ENCODE data around the gene DCC.

Gene DCC

DNA sequence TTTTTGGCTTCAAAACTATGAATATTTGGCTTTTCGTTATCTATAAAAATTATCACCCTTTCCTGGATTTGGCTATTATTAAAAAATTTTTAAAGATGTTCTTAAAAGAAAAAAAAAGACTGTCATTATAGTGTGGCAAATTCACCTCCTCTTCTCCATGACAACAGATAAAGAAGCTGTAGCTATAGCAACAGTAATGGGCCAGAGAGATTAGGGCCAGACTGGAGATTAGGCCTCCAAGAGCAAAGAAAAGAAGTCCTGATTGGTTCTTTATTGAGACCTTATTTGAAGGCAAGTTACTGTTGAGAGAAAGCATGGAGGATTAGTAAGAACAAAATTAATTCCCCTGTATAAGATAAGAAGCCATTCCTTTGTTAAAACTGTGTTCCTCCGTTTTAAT is 812.5 kb downstream of the DCC start:
- no peak for TF ChIP-seq EZH2phosphoT487 (IDR thresholded peaks at IDR 0.05; ENCODE audit: low read length)
- TF ChIP-seq, protein P1, sequence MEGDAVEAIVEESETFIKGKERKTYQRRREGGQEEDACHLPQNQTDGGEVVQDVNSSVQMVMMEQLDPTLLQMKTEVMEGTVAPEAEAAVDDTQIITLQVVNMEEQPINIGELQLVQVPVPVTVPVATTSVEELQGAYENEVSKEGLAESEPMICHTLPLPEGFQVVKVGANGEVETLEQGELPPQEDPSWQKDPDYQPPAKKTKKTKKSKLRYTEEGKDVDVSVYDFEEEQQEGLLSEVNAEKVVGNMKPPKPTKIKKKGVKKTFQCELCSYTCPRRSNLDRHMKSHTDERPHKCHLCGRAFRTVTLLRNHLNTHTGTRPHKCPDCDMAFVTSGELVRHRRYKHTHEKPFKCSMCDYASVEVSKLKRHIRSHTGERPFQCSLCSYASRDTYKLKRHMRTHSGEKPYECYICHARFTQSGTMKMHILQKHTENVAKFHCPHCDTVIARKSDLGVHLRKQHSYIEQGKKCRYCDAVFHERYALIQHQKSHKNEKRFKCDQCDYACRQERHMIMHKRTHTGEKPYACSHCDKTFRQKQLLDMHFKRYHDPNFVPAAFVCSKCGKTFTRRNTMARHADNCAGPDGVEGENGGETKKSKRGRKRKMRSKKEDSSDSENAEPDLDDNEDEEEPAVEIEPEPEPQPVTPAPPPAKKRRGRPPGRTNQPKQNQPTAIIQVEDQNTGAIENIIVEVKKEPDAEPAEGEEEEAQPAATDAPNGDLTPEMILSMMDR (IDR thresholded peaks at IDR 0.05; ENCODE audit: low read length) = no peak
- no peak for TF ChIP-seq EZH2 (optimal IDR thresholded peaks at IDR 0.05; ENCODE audit: low read depth, low read length)
- Histone ChIP-seq H3K27me3 (replicated peaks; ENCODE audit: insufficient read depth, low read length) (no peaks in the 10 kb centered on the region), H3K27ac (ENCODE audit: low read length) (no peak overlapping the region), H3K4me2 (ENCODE audit: low read depth, low read length) (no peak overlapping the region), H3K9me3 (replicated peaks; ENCODE audit: insufficient read depth, low read length) (no peaks in the 10 kb centered on the region), H3K79me2 (ENCODE audit: low read length) (no peaks in the 10 kb centered on the region), H3K4me1 (ENCODE audit: low read length) (no peaks in the 10 kb centered on the region), H2AFZ (ENCODE audit: low read length) (no peak overlapping the region), H3K36me3 (replicated peaks; ENCODE audit: insufficient read depth, low read length) (no peaks in the 10 kb centered on the region), H3K4me3 (ENCODE audit: low read length) (no peak overlapping the region), H4K20me1 (ENCODE audit: insufficient read depth, low read length) (no peaks in the 10 kb centered on the region), H3K9me2 (replicated peaks; ENCODE audit: insufficient read depth, low read length) (no peaks in the 10 kb centered on the region), H3K9ac (ENCODE audit: low read length) (no peak overlapping the region), H3F3A (ENCODE audit: insufficient read depth, low read length) (no peaks in the 10 kb centered on the region)
- no peak for DNase-seq

DNA sequence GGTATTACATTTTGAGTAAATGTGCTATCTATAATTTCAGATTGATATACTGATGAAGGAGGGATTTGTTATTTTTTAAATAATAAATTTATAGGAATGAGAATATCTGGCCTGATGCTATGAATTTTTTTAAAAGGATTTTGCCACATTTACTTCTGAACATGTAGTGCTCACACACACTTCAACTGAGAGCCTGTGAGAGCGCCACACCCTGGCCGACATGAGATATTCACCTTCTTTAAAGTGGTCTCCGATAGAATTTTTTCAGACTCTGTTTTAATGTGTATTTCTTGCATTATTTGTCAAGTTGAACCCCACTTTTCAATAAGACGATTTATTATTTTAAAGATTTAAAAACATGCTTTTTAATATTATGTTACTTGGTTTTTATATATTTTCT is 813.3 kb downstream of the DCC start:
- no peaks in the 10 kb centered on the region for H3K79me2 ChIP-seq (ENCODE audit: low read length)
- no peak overlapping the region for H3K27ac ChIP-seq (ENCODE audit: low read length)
- H2AFZ ChIP-seq (ENCODE audit: low read length) = no peak overlapping the region
- no peaks in the 10 kb centered on the region for H3K36me3 ChIP-seq (replicated peaks; ENCODE audit: insufficient read depth, low read length)
- no peaks in the 10 kb centered on the region for H3K9me3 ChIP-seq (replicated peaks; ENCODE audit: insufficient read depth, low read length)
- no peaks in the 10 kb centered on the region for H4K20me1 ChIP-seq (ENCODE audit: insufficient read depth, low read length)
- H3K4me3 ChIP-seq (ENCODE audit: low read length) = no peak overlapping the region
- no peaks in the 10 kb centered on the region for H3F3A ChIP-seq (ENCODE audit: insufficient read depth, low read length)
- no peaks in the 10 kb centered on the region for H3K9me2 ChIP-seq (replicated peaks; ENCODE audit: insufficient read depth, low read length)
- H3K4me1 ChIP-seq (ENCODE audit: low read length) = no peaks in the 10 kb centered on the region
- H3K27me3 ChIP-seq (replicated peaks; ENCODE audit: insufficient read depth, low read length) = no peaks in the 10 kb centered on the region
- no peak for DNase-seq
- H3K9ac ChIP-seq (ENCODE audit: low read length) = no peak overlapping the region
- TF ChIP-seq EZH2 (optimal IDR thresholded peaks at IDR 0.05; ENCODE audit: low read depth, low read length) (no peak), EZH2phosphoT487 (IDR thresholded peaks at IDR 0.05; ENCODE audit: low read length) (no peak)
- TF ChIP-seq, protein P1 (IDR thresholded peaks at IDR 0.05; ENCODE audit: low read length) = no peak
- H3K4me2 ChIP-seq (ENCODE audit: low read depth, low read length) = no peak overlapping the region

DNA sequence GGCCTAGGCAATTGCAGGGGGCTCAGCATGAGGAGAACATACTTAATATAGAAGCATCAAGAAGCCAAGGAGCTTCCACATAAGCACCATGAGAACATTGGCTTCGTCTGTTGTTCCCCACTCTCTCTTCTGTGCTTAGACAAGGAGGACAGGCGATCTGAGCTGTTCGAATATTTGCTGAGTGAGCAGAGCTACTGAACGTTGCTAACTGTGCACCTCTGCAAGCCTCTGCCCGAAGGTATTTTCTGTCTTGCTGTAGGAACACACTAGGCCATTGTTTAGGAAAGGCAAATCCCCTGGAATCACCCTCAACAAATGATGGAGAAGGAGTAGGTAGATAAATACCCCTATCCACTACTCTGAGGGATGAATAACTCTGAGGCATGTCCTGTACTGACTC is 813.8 kb downstream of the DCC start:
- Histone ChIP-seq H4K20me1 (ENCODE audit: insufficient read depth, low read length) (no peaks in the 10 kb centered on the region), H3K27ac (ENCODE audit: low read length) (no peak overlapping the region), H3K36me3 (replicated peaks; ENCODE audit: insufficient read depth, low read length) (no peaks in the 10 kb centered on the region), H3K79me2 (ENCODE audit: low read length) (no peaks in the 10 kb centered on the region), H2AFZ (ENCODE audit: low read length) (no peak overlapping the region), H3K4me3 (ENCODE audit: low read length) (no peak overlapping the region), H3K27me3 (replicated peaks; ENCODE audit: insufficient read depth, low read length) (no peaks in the 10 kb centered on the region), H3K9me2 (replicated peaks; ENCODE audit: insufficient read depth, low read length) (no peaks in the 10 kb centered on the region), H3F3A (ENCODE audit: insufficient read depth, low read length) (no peaks in the 10 kb centered on the region), H3K9me3 (replicated peaks; ENCODE audit: insufficient read depth, low read length) (no peaks in the 10 kb centered on the region), H3K4me2 (ENCODE audit: low read depth, low read length) (no peak overlapping the region), H3K4me1 (ENCODE audit: low read length) (no peaks in the 10 kb centered on the region), H3K9ac (ENCODE audit: low read length) (no peak overlapping the region)
- DNase-seq = no peak
- TF ChIP-seq EZH2 (optimal IDR thresholded peaks at IDR 0.05; ENCODE audit: low read depth, low read length) = no peak
- TF ChIP-seq EZH2phosphoT487 (IDR thresholded peaks at IDR 0.05; ENCODE audit: low read length) = no peak
- TF ChIP-seq, protein P1 (IDR thresholded peaks at IDR 0.05; ENCODE audit: low read length) = no peak

Data from MM.1S (cell line).